SK-N-SH treated with all-trans-retinoic acid at 6 μM for 48 hours (cell line): ENCODE results near the gene RBMS1.

Experiments used
- ATAC-seq: fragments of 200-7000 bp; cut with Tn5 transposase; 3 replicates; pipeline ENCODE4 v1.9.1; 2020; ENCODE audit warnings: mild to moderate bottlenecking, moderate library complexity
- ARNTL ChIP-seq: fragments of 450-650 bp; formaldehyde crosslinking; IDR thresholded peaks from 2 replicates; pipeline ENCODE4 v1.5.0; 2020; ENCODE audit warnings: low read depth, mild to moderate bottlenecking, moderate library complexity, borderline replicate concordance
- BACH2 ChIP-seq: fragments of 250-450 bp; sonication (Bioruptor Pico); IDR thresholded peaks from 2 replicates; pipeline ENCODE4 v1.9.0; 2021; ENCODE audit warnings: mild to moderate bottlenecking, borderline replicate concordance
- CSDC2 ChIP-seq: fragments of 250-450 bp; sonication (Bioruptor Pico); IDR thresholded peaks from 2 replicates; pipeline ENCODE4 v1.5.0; 2020; ENCODE audit warnings: mild to moderate bottlenecking, moderate library complexity
- ESRRG ChIP-seq: fragments of 250-450 bp; sonication (Bioruptor Pico); IDR thresholded peaks from 2 replicates; pipeline ENCODE4 v1.6.1; 2021; ENCODE audit warnings: mild to moderate bottlenecking
- ISL1 ChIP-seq: fragments of 250-450 bp; sonication (Bioruptor Pico); IDR thresholded peaks from 2 replicates; pipeline ENCODE4 v2.1.2; 2022; ENCODE audit warnings: mild to moderate bottlenecking, moderate library complexity
- OSR1 ChIP-seq: fragments of 250-450 bp; sonication (Bioruptor Pico); IDR thresholded peaks from 2 replicates; pipeline ENCODE4 v1.8.0; 2022; ENCODE audit warnings: moderate library complexity, mild to moderate bottlenecking, inconsistent platforms
- PPARA ChIP-seq: fragments of 250-450 bp; sonication (Bioruptor Pico); IDR thresholded peaks from 2 replicates; pipeline ENCODE4 v1.5.0; 2020; ENCODE audit warnings: mild to moderate bottlenecking, borderline replicate concordance
- RARB ChIP-seq: fragments of 250-450 bp; sonication (Bioruptor Pico); IDR thresholded peaks from 2 replicates; pipeline ENCODE4 v1.8.0; 2021; ENCODE audit warnings: mild to moderate bottlenecking, moderate library complexity
- SNAI2 ChIP-seq: fragments of 250-450 bp; sonication (Bioruptor Pico); IDR thresholded peaks from 2 replicates; pipeline ENCODE4 v1.5.0; 2020; ENCODE audit warnings: mild to moderate bottlenecking, moderate library complexity
- TCF4 ChIP-seq: fragments of 250-450 bp; sonication (Bioruptor Pico); IDR thresholded peaks from 2 replicates; pipeline ENCODE4 v1.8.0; 2021; ENCODE audit warnings: mild to moderate bottlenecking, moderate library complexity, borderline replicate concordance
- TOX ChIP-seq: fragments of 250-450 bp; sonication (Bioruptor Pico); IDR thresholded peaks from 2 replicates; pipeline ENCODE4 v1.8.0; 2021; ENCODE audit warnings: mild to moderate bottlenecking, moderate library complexity, borderline replicate concordance
- ZNF70 ChIP-seq: fragments of 450-650 bp; formaldehyde crosslinking; IDR thresholded peaks from 2 replicates; pipeline ENCODE4 v1.5.0; 2020; ENCODE audit warnings: mild to moderate bottlenecking, moderate library complexity
- ZNF8 ChIP-seq: fragments of 450-650 bp; formaldehyde crosslinking; IDR thresholded peaks from 2 replicates; pipeline ENCODE4 v1.5.0; 2020; ENCODE audit warnings: mild to moderate bottlenecking, moderate library complexity
- TF ChIP-seq, protein P1 (sequence below): fragments of 250-450 bp; sonication (Bioruptor Pico); IDR thresholded peaks from 2 replicates; pipeline ENCODE4 v1.5.0; 2020; ENCODE audit warnings: mild to moderate bottlenecking, moderate library complexity
- TF ChIP-seq, protein P2 (sequence below): fragments of 250-450 bp; sonication (Bioruptor Pico); IDR thresholded peaks from 2 replicates; pipeline ENCODE4 v1.8.0; 2020; ENCODE audit warnings: mild to moderate bottlenecking, moderate library complexity, borderline replicate concordance
- TF ChIP-seq, protein P3 (sequence below): fragments of 250-450 bp; sonication (Bioruptor Pico); IDR thresholded peaks from 2 replicates; pipeline ENCODE4 v1.8.0; 2021; ENCODE audit warnings: low read depth, mild to moderate bottlenecking, moderate library complexity, borderline replicate concordance
- TF ChIP-seq, protein P4 (sequence below): fragments of 250-450 bp; sonication (Bioruptor Pico); IDR thresholded peaks from 2 replicates; pipeline ENCODE4 v1.5.1; 2020; ENCODE audit warnings: low read depth, mild to moderate bottlenecking, moderate library complexity

RBMS1 gene

DNA sequence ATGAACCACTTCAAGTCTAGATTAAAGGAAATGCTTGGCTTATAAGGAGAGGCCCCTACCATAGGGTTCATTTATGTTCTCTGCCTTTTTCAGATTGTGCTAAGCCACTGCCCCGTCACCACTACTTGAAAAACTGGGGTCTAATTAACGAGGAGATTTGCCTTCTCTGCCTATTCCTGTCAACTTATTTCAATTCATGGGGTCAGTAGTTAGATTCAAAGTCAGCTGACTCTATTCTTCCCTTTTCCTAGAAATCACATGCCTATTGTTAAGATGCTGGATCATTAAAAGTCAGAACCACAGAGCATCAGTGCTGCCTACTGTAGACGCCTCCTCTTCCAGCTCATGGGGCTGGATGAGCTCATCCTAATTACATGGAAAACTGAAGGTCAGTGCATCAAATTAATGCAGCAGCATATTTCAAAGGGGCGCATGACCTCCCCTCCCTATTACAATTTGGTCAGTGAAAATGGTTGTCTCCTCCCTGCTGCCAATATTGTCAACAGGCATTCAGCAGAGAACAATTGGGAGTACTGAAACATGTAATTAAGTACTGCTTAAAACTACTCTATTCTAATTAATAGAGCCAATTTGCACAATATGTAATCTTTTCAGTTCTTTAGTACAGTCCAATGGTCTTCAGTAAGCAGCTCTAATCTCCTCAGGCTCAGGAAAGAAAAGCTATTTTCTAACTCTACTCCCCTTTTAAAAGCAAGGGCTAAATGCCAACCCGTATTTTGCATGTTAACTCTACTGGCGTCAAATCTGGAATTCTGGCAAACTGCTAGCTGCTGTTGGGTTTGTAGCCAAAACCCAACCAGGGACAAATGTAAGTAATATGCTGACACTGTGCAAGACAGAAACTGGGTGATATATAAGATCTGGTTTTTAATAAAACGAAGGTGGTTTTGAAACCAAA lies 176.2 kb downstream of the RBMS1 start (continued):
- TF ChIP-seq, protein P1, sequence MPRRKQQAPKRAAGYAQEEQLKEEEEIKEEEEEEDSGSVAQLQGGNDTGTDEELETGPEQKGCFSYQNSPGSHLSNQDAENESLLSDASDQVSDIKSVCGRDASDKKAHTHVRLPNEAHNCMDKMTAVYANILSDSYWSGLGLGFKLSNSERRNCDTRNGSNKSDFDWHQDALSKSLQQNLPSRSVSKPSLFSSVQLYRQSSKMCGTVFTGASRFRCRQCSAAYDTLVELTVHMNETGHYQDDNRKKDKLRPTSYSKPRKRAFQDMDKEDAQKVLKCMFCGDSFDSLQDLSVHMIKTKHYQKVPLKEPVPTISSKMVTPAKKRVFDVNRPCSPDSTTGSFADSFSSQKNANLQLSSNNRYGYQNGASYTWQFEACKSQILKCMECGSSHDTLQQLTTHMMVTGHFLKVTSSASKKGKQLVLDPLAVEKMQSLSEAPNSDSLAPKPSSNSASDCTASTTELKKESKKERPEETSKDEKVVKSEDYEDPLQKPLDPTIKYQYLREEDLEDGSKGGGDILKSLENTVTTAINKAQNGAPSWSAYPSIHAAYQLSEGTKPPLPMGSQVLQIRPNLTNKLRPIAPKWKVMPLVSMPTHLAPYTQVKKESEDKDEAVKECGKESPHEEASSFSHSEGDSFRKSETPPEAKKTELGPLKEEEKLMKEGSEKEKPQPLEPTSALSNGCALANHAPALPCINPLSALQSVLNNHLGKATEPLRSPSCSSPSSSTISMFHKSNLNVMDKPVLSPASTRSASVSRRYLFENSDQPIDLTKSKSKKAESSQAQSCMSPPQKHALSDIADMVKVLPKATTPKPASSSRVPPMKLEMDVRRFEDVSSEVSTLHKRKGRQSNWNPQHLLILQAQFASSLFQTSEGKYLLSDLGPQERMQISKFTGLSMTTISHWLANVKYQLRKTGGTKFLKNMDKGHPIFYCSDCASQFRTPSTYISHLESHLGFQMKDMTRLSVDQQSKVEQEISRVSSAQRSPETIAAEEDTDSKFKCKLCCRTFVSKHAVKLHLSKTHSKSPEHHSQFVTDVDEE (CRISPR knock-in tag): no peak
- TF ChIP-seq TOX (CRISPR knock-in tag): no peak
- no peak for TF ChIP-seq OSR1 (CRISPR knock-in tag)
- TF ChIP-seq, all 23 proteins: peak for 0

DNA sequence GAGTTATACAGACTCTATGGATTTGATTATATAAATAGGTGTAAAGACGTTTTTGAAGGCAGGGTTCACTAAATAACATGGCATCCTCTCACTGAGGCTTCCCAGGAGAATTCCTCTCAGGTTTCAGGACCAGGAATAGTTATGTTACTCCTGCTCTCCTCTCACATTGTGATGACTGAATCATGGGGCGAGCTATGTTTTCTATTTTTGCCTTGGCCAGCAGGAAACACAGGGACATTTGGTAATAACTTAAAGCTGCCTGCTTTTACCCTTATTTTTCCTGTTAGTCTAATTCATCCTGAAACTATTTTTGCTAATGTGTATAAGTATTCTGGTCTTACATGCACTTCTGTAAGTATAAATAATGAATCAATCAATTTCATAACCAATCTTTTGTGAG lies 178.3 kb downstream of the RBMS1 start:
- peak; percentile 84 for ATAC-seq
- no peak for TF ChIP-seq TCF4 (CRISPR knock-in tag)
- TF ChIP-seq SNAI2: no peak
- no peak for TF ChIP-seq BACH2 (CRISPR knock-in tag)
- TF ChIP-seq, protein P2, sequence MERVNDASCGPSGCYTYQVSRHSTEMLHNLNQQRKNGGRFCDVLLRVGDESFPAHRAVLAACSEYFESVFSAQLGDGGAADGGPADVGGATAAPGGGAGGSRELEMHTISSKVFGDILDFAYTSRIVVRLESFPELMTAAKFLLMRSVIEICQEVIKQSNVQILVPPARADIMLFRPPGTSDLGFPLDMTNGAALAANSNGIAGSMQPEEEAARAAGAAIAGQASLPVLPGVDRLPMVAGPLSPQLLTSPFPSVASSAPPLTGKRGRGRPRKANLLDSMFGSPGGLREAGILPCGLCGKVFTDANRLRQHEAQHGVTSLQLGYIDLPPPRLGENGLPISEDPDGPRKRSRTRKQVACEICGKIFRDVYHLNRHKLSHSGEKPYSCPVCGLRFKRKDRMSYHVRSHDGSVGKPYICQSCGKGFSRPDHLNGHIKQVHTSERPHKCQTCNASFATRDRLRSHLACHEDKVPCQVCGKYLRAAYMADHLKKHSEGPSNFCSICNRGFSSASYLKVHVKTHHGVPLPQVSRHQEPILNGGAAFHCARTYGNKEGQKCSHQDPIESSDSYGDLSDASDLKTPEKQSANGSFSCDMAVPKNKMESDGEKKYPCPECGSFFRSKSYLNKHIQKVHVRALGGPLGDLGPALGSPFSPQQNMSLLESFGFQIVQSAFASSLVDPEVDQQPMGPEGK (CRISPR knock-in tag): no peak
- TF ChIP-seq ZNF8: no peak
- TF ChIP-seq, protein P1 (CRISPR knock-in tag): no peak
- TF ChIP-seq, protein P3, sequence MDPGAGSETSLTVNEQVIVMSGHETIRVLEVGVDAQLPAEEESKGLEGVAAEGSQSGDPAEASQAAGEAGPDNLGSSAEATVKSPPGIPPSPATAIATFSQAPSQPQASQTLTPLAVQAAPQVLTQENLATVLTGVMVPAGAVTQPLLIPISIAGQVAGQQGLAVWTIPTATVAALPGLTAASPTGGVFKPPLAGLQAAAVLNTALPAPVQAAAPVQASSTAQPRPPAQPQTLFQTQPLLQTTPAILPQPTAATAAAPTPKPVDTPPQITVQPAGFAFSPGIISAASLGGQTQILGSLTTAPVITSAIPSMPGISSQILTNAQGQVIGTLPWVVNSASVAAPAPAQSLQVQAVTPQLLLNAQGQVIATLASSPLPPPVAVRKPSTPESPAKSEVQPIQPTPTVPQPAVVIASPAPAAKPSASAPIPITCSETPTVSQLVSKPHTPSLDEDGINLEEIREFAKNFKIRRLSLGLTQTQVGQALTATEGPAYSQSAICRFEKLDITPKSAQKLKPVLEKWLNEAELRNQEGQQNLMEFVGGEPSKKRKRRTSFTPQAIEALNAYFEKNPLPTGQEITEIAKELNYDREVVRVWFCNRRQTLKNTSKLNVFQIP: no peak
- no peak for TF ChIP-seq RARB (CRISPR knock-in tag)
- no peak for TF ChIP-seq ESRRG (CRISPR knock-in tag)
- TF ChIP-seq, protein P4, sequence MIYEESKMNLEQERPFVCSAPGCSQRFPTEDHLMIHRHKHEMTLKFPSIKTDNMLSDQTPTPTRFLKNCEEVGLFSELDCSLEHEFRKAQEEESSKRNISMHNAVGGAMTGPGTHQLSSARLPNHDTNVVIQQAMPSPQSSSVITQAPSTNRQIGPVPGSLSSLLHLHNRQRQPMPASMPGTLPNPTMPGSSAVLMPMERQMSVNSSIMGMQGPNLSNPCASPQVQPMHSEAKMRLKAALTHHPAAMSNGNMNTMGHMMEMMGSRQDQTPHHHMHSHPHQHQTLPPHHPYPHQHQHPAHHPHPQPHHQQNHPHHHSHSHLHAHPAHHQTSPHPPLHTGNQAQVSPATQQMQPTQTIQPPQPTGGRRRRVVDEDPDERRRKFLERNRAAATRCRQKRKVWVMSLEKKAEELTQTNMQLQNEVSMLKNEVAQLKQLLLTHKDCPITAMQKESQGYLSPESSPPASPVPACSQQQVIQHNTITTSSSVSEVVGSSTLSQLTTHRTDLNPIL (CRISPR knock-in tag): no peak
- TF ChIP-seq PPARA: no peak
- no peak for TF ChIP-seq ZNF70
- no peak for TF ChIP-seq CSDC2

DNA sequence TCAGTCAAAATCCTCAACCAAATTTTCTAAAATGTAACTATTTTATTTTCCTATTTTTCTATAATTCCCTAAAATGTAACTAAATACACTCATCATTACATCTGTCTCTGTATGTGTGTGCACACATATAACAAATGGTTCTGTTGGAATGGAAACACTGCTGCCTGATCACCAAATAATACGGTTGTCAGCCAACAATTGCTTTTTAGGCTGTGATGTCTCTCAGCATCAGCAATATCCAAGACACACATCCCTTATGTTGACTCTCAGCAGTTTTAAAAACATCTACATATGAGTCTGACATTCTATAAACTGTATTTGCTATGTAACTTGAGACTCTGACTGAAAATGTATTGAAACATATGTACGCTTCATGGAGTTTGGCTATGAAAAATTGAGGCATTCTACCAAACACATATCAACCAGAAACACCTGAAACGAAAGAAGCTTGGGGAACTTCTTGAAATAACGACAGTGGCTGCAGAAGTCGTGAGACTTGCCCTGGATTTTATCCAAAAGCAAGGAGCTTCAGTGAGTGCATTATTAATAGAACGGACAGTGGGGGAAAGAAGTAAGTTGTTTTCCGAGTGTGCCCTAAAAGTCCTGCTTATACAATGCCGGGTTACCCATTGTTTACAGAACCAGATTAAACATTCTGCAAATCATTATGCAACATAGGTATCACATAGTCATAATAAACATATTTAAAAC lies 183.3 kb downstream of the RBMS1 start:
- ATAC-seq: no peak
- TF ChIP-seq CSDC2: no peak
- no peak for TF ChIP-seq RARB (CRISPR knock-in tag)
- TF ChIP-seq SNAI2: no peak
- no peak for TF ChIP-seq ISL1 (CRISPR knock-in tag)
- no peak for TF ChIP-seq ARNTL (CRISPR knock-in tag)
